Measurements from ENCODE around the gene KCNH2. TPM values are rescaled to one million over a fixed set of nuclear protein-coding genes. Genes with fewer than 3 reads are reported as not detected.

KCNH2 gene
- total and polyA plus RNA-seq, 10 donors = 0.67 to 5.1 (median 2.3) TPM

DNA sequence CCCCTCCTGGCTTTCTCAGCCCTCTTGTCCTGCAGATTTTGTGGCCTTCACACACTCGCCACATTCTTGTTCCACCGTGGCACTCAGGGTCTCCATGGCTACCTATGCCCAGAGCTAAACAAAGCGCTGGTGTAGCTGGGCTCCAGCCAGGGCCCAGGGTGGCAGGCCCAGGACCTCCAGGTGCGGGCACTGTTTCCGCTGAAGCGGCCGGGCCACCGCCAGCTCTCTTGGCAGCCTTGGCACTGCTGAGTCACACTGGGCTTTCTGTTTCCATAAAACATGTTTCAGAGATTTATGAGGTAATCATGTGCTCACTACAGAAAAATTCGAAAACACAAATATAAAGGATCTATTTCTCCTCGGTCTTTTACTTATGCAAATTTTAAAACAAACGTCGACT is 74.5 kb downstream of the KCNH2 start:
- H3K4me1 ChIP-seq = peaks cover 0 to 37% (median 23%) of the 10 kb centered on the region in 6 donors
- TF ChIP-seq, protein P1, sequence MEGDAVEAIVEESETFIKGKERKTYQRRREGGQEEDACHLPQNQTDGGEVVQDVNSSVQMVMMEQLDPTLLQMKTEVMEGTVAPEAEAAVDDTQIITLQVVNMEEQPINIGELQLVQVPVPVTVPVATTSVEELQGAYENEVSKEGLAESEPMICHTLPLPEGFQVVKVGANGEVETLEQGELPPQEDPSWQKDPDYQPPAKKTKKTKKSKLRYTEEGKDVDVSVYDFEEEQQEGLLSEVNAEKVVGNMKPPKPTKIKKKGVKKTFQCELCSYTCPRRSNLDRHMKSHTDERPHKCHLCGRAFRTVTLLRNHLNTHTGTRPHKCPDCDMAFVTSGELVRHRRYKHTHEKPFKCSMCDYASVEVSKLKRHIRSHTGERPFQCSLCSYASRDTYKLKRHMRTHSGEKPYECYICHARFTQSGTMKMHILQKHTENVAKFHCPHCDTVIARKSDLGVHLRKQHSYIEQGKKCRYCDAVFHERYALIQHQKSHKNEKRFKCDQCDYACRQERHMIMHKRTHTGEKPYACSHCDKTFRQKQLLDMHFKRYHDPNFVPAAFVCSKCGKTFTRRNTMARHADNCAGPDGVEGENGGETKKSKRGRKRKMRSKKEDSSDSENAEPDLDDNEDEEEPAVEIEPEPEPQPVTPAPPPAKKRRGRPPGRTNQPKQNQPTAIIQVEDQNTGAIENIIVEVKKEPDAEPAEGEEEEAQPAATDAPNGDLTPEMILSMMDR (IDR thresholded peaks at IDR 0.05 in 8 of 11, conservative IDR thresholded peaks at IDR 0.05 in 3 of 11) = no peak
- no peak for TF ChIP-seq POLR2A (IDR thresholded peaks at IDR 0.05)
- TF ChIP-seq POLR2AphosphoS5 (IDR thresholded peaks at IDR 0.05) = no peak
- peaks cover 0 to 47% (median 0%) of the 10 kb centered on the region in 7 donors for H3K27me3 ChIP-seq (replicated peaks in 1 of 7)
- no peak overlapping the region for H3K4me3 ChIP-seq
- WGBS, 5 donors = 24 to 39% (median 33%) methylated on average over 12 of the region's 12 CpGs
- no peak for DNase-seq
- intact Hi-C loops (cut with DNase I; ENCODE audit: low total_unique reads) = no loop called here
- H3K27ac ChIP-seq = peak overlapping the region in 2 of 8 donors; percentile 39 to 53
- H3K9me3 ChIP-seq = no peaks in the 10 kb centered on the region
- H3K36me3 ChIP-seq = no peaks in the 10 kb centered on the region

DNA sequence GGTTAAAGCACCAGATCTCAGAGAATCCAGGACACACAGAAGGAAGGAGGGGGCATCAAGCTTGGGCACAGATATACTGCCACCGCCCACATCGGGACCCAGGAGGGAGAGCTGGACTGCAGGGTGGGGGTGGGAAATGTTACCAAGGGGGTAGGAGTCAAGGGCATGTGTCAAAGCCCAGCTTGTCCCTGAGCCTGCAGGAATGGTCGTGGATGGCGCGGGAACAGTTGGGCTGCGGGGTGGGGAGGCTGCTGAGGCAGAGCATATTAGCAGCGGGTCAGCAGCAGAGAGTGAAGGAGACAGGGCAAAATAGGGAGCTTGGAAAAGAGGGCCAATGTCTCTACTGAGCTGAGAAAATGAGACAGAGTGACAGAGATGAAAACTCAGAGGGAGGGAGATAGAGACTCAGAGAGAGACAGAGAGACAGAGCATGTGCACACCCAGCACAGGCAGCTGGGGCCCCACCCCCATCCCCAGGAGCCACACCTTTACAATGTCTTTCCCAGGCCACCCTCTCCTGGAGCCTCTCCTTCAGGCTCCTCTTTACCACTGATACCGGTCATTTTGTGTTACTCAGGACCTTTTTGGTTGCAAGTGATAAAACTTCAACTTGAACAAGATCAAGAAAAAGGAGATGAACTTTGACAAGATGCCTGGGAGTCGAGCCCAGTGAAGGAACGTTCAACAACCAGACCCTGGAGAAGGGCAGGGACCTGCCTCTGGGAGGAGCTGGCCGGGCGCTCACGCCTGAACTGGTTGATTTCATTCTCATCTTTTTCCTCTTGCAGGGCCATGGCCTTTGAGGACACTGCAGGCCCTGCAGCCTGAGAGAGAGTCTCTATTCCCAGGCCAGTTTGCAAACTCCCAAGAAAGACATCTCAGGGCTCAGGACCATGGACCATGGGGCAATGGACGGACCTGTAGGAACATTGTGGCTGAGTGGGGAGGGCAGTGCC is 75.8 kb downstream of the KCNH2 start:
- Histone ChIP-seq H3K27me3 (replicated peaks in 1 of 7) (peaks cover 0 to 57% (median 0%) of the 10 kb centered on the region in 7 donors), H3K36me3 (no peaks in the 10 kb centered on the region), H3K9me3 (no peaks in the 10 kb centered on the region), H3K27ac (no peak overlapping the region), H3K4me1 (peaks cover 0 to 47% (median 32%) of the 10 kb centered on the region in 6 donors), H3K4me3 (no peak overlapping the region)
- DNase-seq = no peak
- TF ChIP-seq, protein P1 (IDR thresholded peaks at IDR 0.05 in 8 of 11, conservative IDR thresholded peaks at IDR 0.05 in 3 of 11) = no peak
- TF ChIP-seq POLR2AphosphoS5 (IDR thresholded peaks at IDR 0.05) (no peak), POLR2A (IDR thresholded peaks at IDR 0.05) (no peak)
- 78 to 87% (median 83%) methylated on average over 14 of the region's 14 CpGs for WGBS, 5 donors
- intact Hi-C loops (cut with DNase I; ENCODE audit: low total_unique reads) = no loop called here

DNA sequence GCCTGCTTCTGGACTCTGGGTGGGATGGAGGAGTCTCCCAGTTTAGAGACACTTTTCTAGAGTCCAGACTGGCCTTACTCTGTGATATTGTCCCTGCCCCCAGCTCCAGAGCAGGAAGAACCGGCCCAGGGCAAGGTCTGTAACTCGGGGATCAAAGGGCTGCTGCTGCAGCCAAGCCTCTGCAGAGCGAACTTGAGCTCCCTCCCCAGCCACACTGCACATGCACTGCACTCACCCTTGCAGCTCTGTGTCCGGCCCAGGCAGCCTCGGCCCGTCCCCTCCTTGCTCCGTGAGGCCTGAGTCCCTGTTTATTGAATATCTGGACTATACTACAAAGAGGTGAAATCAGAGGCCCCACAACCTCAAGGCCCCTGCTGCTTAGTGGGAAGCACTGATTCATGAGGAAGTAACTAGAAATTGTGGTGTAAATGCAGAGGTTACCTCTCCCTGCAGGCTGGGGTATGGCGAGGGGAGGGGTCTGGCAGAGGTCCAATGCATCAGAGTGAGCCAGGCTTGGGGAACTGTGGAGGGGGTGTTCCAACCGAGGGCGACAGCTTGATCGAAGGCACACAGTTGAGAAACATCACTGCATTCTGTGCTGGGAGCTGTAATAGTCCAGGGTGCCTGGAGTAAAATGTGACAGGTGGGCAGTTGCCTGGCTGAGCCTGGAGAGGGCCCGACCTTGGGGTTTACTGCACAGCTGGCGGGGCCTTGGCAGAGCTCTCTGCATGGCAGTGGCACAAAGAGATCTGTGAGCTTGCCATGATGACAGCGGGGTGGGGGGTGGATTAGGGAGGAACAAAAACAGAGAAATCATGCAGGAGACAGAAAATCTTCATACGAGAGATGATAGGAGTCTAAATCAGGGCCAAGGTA is 76.7 kb downstream of the KCNH2 start:
- TF ChIP-seq, protein P1 (IDR thresholded peaks at IDR 0.05 in 8 of 11, conservative IDR thresholded peaks at IDR 0.05 in 3 of 11) = no peak
- TF ChIP-seq POLR2AphosphoS5 (IDR thresholded peaks at IDR 0.05) (no peak), POLR2A (IDR thresholded peaks at IDR 0.05) (no peak)
- no peaks in the 10 kb centered on the region for H3K36me3 ChIP-seq
- DNase-seq = no peak
- peaks cover 0 to 47% (median 32%) of the 10 kb centered on the region in 6 donors for H3K4me1 ChIP-seq
- intact Hi-C loops (cut with DNase I; ENCODE audit: low total_unique reads) = no loop called here
- peaks cover 0 to 67% (median 0%) of the 10 kb centered on the region in 7 donors for H3K27me3 ChIP-seq (replicated peaks in 1 of 7)
- H3K4me3 ChIP-seq = no peak overlapping the region
- H3K27ac ChIP-seq = no peak overlapping the region
- H3K9me3 ChIP-seq = no peaks in the 10 kb centered on the region
- 41 to 56% (median 42%) methylated on average over 9 to 15 of the region's 15 CpGs for WGBS, 5 donors
